K562 (cell line): ENCODE results near the gene ATAD2B. TPM values are rescaled to one million over a fixed set of nuclear protein-coding genes. Genes with fewer than 3 reads are reported as not detected.

Experiments used
- ATAC-seq: fragments of 200-7000 bp; cut with Tn5 transposase; 3 replicates; pipeline ENCODE4 v1.9.1; 2020; ENCODE audit warnings: moderate library complexity
- BruUV-seq: library from RNA; stranded (reverse); fragments of 400-500 nt; replicated peaks from 2 replicates; lab custom pipeline; 2021; lab: Mats Ljungman, UMichigan
- CTCF ChIA-PET: fragments of 300-600 bp; formaldehyde crosslinking; extraction: SDS; loops from one replicate; lab custom pipeline; 2021; ENCODE audit warnings: low intra/inter-chr PET ratio; lab: Yijun Ruan, JAX
- POLR2A ChIA-PET: fragments of 300-600, 350-650 bp; sonication (Branson Sonifier 250); formaldehyde crosslinking; extraction: SDS; loops from one replicate; lab custom pipeline; 2021; ENCODE audit warnings: antibody characterized with exemption, inconsistent platforms; lab: Yijun Ruan, JAX
- DNase-seq, 4 experiments: peaks; one replicate each; pipeline versions ENCODE4 v3.0.0 to v3.0.0-alpha.2; 2011 to 2018; ENCODE audit warnings: low spot score in 3 of 4, mixed read lengths in 3 of 4; ENCODE audit errors: extremely low read depth in 1 of 4
- FAIRE-seq: peaks from 2 replicates; lab custom pipeline; 2011; peaks lifted over from hg19 to GRCh38; lab: Jason Lieb, UNC
- H2AFZ ChIP-seq: 2 replicates; pipeline ENCODE4 v1.6.0; 2011; ENCODE audit warnings: low read depth, low read length, control low read depth, inconsistent platforms
- H3K27ac ChIP-seq: fragments of 200-600 bp; 3 replicates; pipeline ENCODE4 v1.8.0; 2011; ENCODE audit warnings: low read depth, mild to moderate bottlenecking, control low read depth, inconsistent platforms, low read length, moderate library complexity, mixed read lengths; ENCODE audit errors: extremely low read depth
- H3K27me3 ChIP-seq, 2 experiments: fragments of 300-600 bp in 1 of 2; 2 replicates in 1 of 2; 3 replicates in 1 of 2; pipeline versions ENCODE4 v1.6.0 to v1.8.0; 2011; ENCODE audit warnings: inconsistent platforms in 2 of 2, low read length in 2 of 2, mild to moderate bottlenecking in 1 of 2, mixed read lengths in 1 of 2, moderate library complexity in 1 of 2; ENCODE audit not compliant: control insufficient read depth in 2 of 2, insufficient read depth in 2 of 2
- H3K36me3 ChIP-seq: fragments of 300-600 bp; 3 replicates; pipeline ENCODE4 v1.8.0; 2011; ENCODE audit warnings: mild to moderate bottlenecking, low read length, inconsistent platforms; ENCODE audit not compliant: control insufficient read depth, insufficient read depth
- H3K4me1 ChIP-seq, 2 experiments: fragments of 200-600 bp in 1 of 2; replicated peaks in 1 of 2; 2 replicates in 1 of 2; 3 replicates in 1 of 2; pipeline versions ENCODE4 v1.5.1 to v1.8.0; 2011; ENCODE audit warnings: inconsistent platforms in 2 of 2, low read length in 2 of 2, mild to moderate bottlenecking in 1 of 2, mixed read lengths in 1 of 2, moderate library complexity in 1 of 2; ENCODE audit not compliant: control insufficient read depth in 2 of 2, insufficient read depth in 2 of 2
- H3K4me2 ChIP-seq: 2 replicates; pipeline ENCODE4 v1.6.1; 2011; ENCODE audit warnings: low read length, control low read depth, inconsistent platforms, mixed read lengths; ENCODE audit not compliant: insufficient read depth
- H3K4me3 ChIP-seq: fragments of 200-600 bp; sonication (generic), shearing (Covaris generic); 2 replicates; pipeline ENCODE4 v1.5.1; 2016; ENCODE audit warnings: control low read depth, inconsistent platforms
- H3K79me2 ChIP-seq: fragments of 200-600 bp; 3 replicates; pipeline ENCODE4 v1.8.0; 2011; ENCODE audit warnings: low read length, inconsistent platforms; ENCODE audit not compliant: control insufficient read depth, insufficient read depth
- H3K9ac ChIP-seq, 2 experiments: 2 replicates each; pipeline versions ENCODE4 v1.6.0 to v1.6.1; 2011; ENCODE audit warnings: low read depth in 2 of 2, low read length in 2 of 2, control low read depth in 1 of 2, inconsistent platforms in 1 of 2, mild to moderate bottlenecking in 1 of 2, mixed read lengths in 1 of 2; ENCODE audit not compliant: insufficient read depth in 1 of 2
- H3K9me1 ChIP-seq: one replicate; pipeline ENCODE4 v1.6.0; 2011; ENCODE audit warnings: inconsistent platforms, mild to moderate bottlenecking, low read length, moderate library complexity; ENCODE audit not compliant: control insufficient read depth, insufficient read depth
- H3K9me3 ChIP-seq: replicated peaks from 2 replicates; pipeline ENCODE4 v1.5.1; 2011; ENCODE audit warnings: low read depth, low read length, inconsistent platforms; ENCODE audit not compliant: control insufficient read depth, insufficient read depth
- H4K20me1 ChIP-seq: replicated peaks from 2 replicates; pipeline ENCODE4 v1.6.1; 2011; ENCODE audit warnings: low read length, inconsistent platforms, mixed read lengths; ENCODE audit not compliant: control insufficient read depth, insufficient read depth
- CREB5 ChIP-seq: fragments of 250-450 bp; sonication (Bioruptor Pico); IDR thresholded peaks from 2 replicates; pipeline ENCODE4 v1.5.0; 2020; ENCODE audit warnings: mild to moderate bottlenecking
- E2F3 ChIP-seq: fragments of 250-450 bp; sonication (Bioruptor Pico); IDR thresholded peaks from 2 replicates; pipeline ENCODE4 v1.4.0; 2020; ENCODE audit warnings: mild to moderate bottlenecking
- ILF3 ChIP-seq: fragments of 450-650 bp; IDR thresholded peaks from 2 replicates; pipeline ENCODE4 v1.6.1; 2018; ENCODE audit warnings: antibody characterized with exemption, mild to moderate bottlenecking, moderate library complexity, borderline replicate concordance
- PCBP2 ChIP-seq: fragments of 200-400 bp; formaldehyde crosslinking; IDR thresholded peaks from 2 replicates; pipeline ENCODE4 v1.6.1; 2018; ENCODE audit warnings: low read length, low read depth, mild to moderate bottlenecking, moderate library complexity; ENCODE audit not compliant: poor library complexity, severe bottlenecking
- RBFOX2 ChIP-seq: fragments of 200-400 bp; formaldehyde crosslinking; IDR thresholded peaks from 2 replicates; pipeline ENCODE4 v1.6.1; 2017; ENCODE audit warnings: low read depth, mild to moderate bottlenecking, low read length, moderate library complexity
- RERE ChIP-seq: sonication (generic); formaldehyde crosslinking; IDR thresholded peaks from 2 replicates; pipeline ENCODE4 v1.8.0; 2023; ENCODE audit warnings: missing genetic modification reagents, mild to moderate bottlenecking, borderline replicate concordance
- SREBF1 ChIP-seq: fragments of 150-350 bp; IDR thresholded peaks from 2 replicates; pipeline ENCODE4 v1.6.1; 2014; ENCODE audit warnings: antibody characterized with exemption, low read depth, low read length, borderline replicate concordance
- WGBS: fragments of 100-300 bp; shearing (Covaris generic); methylation state at CpG from one replicate; pipeline ENCODE4 v1.1.6; 2016; ENCODE audit warnings: low coverage, mixed read lengths; ENCODE audit not compliant: insufficient coverage; ENCODE audit errors: missing lambda C conversion rate; 5-methylcytosine and 5-hydroxymethylcytosine counted together
- in situ Hi-C: fragments of 300-500 bp; cut with MboI; formaldehyde crosslinking; loops from 4 replicates; pipeline ENCODE4 v1.15.0; 2018; ENCODE audit warnings: inconsistent platforms, mixed read lengths
- intact Hi-C: fragments of 100-400 bp; cut with micrococcal nuclease; formaldehyde crosslinking; loops from 2 replicates; pipeline ENCODE4 v1.14.2; 2022
- polyA plus RNA-seq, 8 experiments: library from polyadenylated mRNA; depleted of rRNA in 4 of 8; stranded (reverse) in 5 of 8; unstranded in 3 of 8; fragments of >200 nt; fragmentation: Nextera tagmentation in 2 of 8; fragmentation: Illumina TruSeq in 1 of 8; extraction: Ambion mirVana in 2 of 8; extraction: Trizol in 1 of 8; gene quantifications; 2 replicates each; pipeline versions ENCODE4 v1.2.1 to v1.2.3, GENCODE V29; 2011 to 2014; ENCODE audit warnings: inconsistent platforms in 1 of 8, missing spikeins in 1 of 8
- total RNA-seq, 7 experiments: library from RNA; depleted of rRNA in 6 of 7; stranded (reverse); fragments of >200 nt in 6 of 7; fragmentation: Illumina TruSeq in 2 of 7; extraction: Trizol in 2 of 7; gene quantifications; 2 replicates each; pipeline versions ENCODE4 v1.2.1 to v1.2.3, GENCODE V29; 2011 to 2021; ENCODE audit warnings: low replicate concordance in 1 of 7

Gene ATAD2B
- total and polyA plus RNA-seq, 9 of the 15 experiments (the other 6 are each of a cell fraction or from before 2014, with no cell fraction given) = 3.2 to 21.6 (median 11.4) TPM

- Histone ChIP-seq H3K9me3 (no peaks in the 10 kb centered on the region), H3K9me1 (no peaks in the 10 kb centered on the region), H3K4me3 (no peak overlapping the region), H3K79me2 (no peaks in the 10 kb centered on the region), H4K20me1 (no peaks in the 10 kb centered on the region), H2AFZ (no peak overlapping the region), H3K4me2 (no peak overlapping the region), H3K27me3 (no peaks in the 10 kb centered on the region), H3K9ac (no peak overlapping the region), H3K27ac (no peak overlapping the region), H3K4me1 (peaks cover 0 to 2% of the 10 kb centered on the region in 2 experiments; a peak in 1 of 5 replicates), H3K36me3 (peaks cover 39% of the 10 kb centered on the region)
- 69% methylated on average over 4 of the region's 4 CpGs for WGBS
- in situ Hi-C loops = no loop called here
- no peak for TF ChIP-seq E2F3 (CRISPR knock-in tag)
- ATAC-seq (no peak), DNase-seq (no peak), FAIRE-seq (no peak)
- BruUV-seq = no TSS peak
- POLR2A ChIA-PET = no interaction called here
- intact Hi-C loops = no loop called here
- CTCF ChIA-PET = no interaction called here
Observed at GRCh38 chr2:23753291-23754010, 173.5 kb downstream of the ATAD2B start.

GRCh38 chr2:23751747-23752265 lies 175.1 kb downstream of the ATAD2B start:
- in situ Hi-C loops = no loop called here
- Histone ChIP-seq H3K4me1 (no peaks in the 10 kb centered on the region; a peak in 1 of 5 replicates), H3K9me3 (no peaks in the 10 kb centered on the region), H3K9ac (no peak overlapping the region), H3K4me3 (no peak overlapping the region), H3K9me1 (no peaks in the 10 kb centered on the region), H3K27ac (no peak overlapping the region), H3K79me2 (no peaks in the 10 kb centered on the region), H3K27me3 (no peaks in the 10 kb centered on the region), H3K36me3 (peaks cover 30% of the 10 kb centered on the region), H3K4me2 (no peak overlapping the region), H2AFZ (no peak overlapping the region), H4K20me1 (no peaks in the 10 kb centered on the region)
- ATAC-seq (no peak), FAIRE-seq (no peak), DNase-seq (no peak)
- ChIA-PET POLR2A (no interaction called here), CTCF (no interaction called here)
- intact Hi-C loops = no loop called here
- 91% methylated on average over 2 of the region's 2 CpGs for WGBS
- no TSS peak for BruUV-seq
- TF ChIP-seq SREBF1 (no peak), RBFOX2 (no peak), CREB5 (CRISPR knock-in tag) (no peak), RERE (CRISPR knock-in tag) (no peak), PCBP2 (no peak), ILF3 (no peak)
